Stomach smooth muscle (tissue), 2 donors: ENCODE results near the gene LTBP4.

ENCODE experiments used
- H3K27ac ChIP-seq: one replicate; pipeline ENCODE4 v1.7.0; 2013; ENCODE audit warnings: mild to moderate bottlenecking, low read length, inconsistent platforms
- H3K27me3 ChIP-seq, 2 donors: one replicate each; pipeline ENCODE4 v1.7.0; 2013; ENCODE audit warnings: low read length in 2 of 2; ENCODE audit not compliant: insufficient read depth in 2 of 2, control insufficient read depth in 1 of 2
- H3K36me3 ChIP-seq, 2 donors: one replicate each; pipeline ENCODE4 v1.7.0; 2013; ENCODE audit warnings: low read length in 2 of 2; ENCODE audit not compliant: control insufficient read depth in 2 of 2, insufficient read depth in 2 of 2
- H3K4me1 ChIP-seq: one replicate; pipeline ENCODE4 v1.7.0; 2013; ENCODE audit warnings: low read length; ENCODE audit not compliant: control insufficient read depth, insufficient read depth
- H3K4me3 ChIP-seq, 2 donors: one replicate each; pipeline ENCODE4 v1.7.0; 2013; ENCODE audit warnings: low read length in 2 of 2
- H3K9ac ChIP-seq, 2 donors: one replicate each; pipeline ENCODE4 v1.7.0; 2013; ENCODE audit warnings: low read length in 2 of 2, mild to moderate bottlenecking in 1 of 2
- H3K9me3 ChIP-seq, 2 donors: one replicate each; pipeline ENCODE4 v1.7.0; 2013; ENCODE audit warnings: low read length in 2 of 2; ENCODE audit not compliant: control insufficient read depth in 2 of 2
- donor health status: healthy.
- donor health status: Pancreatic carcinoma.

Gene LTBP4

GRCh38 chr19:40613690-40614621 lies 12.8 kb downstream of the LTBP4 start:
- Histone ChIP-seq H3K27ac (peak overlapping the region; percentile 49), H3K9ac (peak overlapping the region; percentile 42 to 53), H3K9me3 (no peaks in the 10 kb centered on the region), H3K4me3 (peak overlapping the region; percentile 55 to 73), H3K27me3 (peaks cover 8 to 30% of the 10 kb centered on the region in 2 donors), H3K36me3 (peaks cover 3 to 5% of the 10 kb centered on the region in 2 donors), H3K4me1 (peaks cover 25% of the 10 kb centered on the region)

GRCh38 chr19:40614622-40615411 lies 13.6 kb downstream of the LTBP4 start:
- peak overlapping the region; percentile 55 to 73 for H3K4me3 ChIP-seq
- peak overlapping the region; percentile 49 for H3K27ac ChIP-seq

GRCh38 chr19:40616178-40616577 lies 15.0 kb downstream of the LTBP4 start:
- peaks cover 9 to 14% of the 10 kb centered on the region in 2 donors for H3K36me3 ChIP-seq
- H3K4me3 ChIP-seq = no peak overlapping the region
- no peak overlapping the region for H3K27ac ChIP-seq
- H3K9me3 ChIP-seq = no peaks in the 10 kb centered on the region
- H3K9ac ChIP-seq = no peak overlapping the region
- peaks cover 14% of the 10 kb centered on the region for H3K4me1 ChIP-seq
- peaks cover 8 to 20% of the 10 kb centered on the region in 2 donors for H3K27me3 ChIP-seq

More at GRCh38 chr19:40614622-40615411, 13.6 kb downstream of the LTBP4 start:
- Histone ChIP-seq H3K27me3 (peaks cover 8 to 24% of the 10 kb centered on the region in 2 donors), H3K4me1 (peaks cover 21% of the 10 kb centered on the region), H3K9ac (peak overlapping the region; percentile 42 to 53), H3K36me3 (peaks cover 9 to 12% of the 10 kb centered on the region in 2 donors), H3K9me3 (no peaks in the 10 kb centered on the region)

GRCh38 chr19:40616941-40617340 lies 15.8 kb downstream of the LTBP4 start:
- Histone ChIP-seq H3K27me3 (peaks cover 9 to 20% of the 10 kb centered on the region in 2 donors), H3K27ac (no peak overlapping the region), H3K36me3 (peaks cover 14 to 16% of the 10 kb centered on the region in 2 donors), H3K4me3 (no peak overlapping the region), H3K4me1 (peaks cover 14% of the 10 kb centered on the region), H3K9ac (no peak overlapping the region), H3K9me3 (no peaks in the 10 kb centered on the region)

- peaks cover 17% of the 10 kb centered on the region in 2 donors for H3K36me3 ChIP-seq
- H3K9ac ChIP-seq = no peak overlapping the region
- H3K27me3 ChIP-seq = peaks cover 10 to 19% of the 10 kb centered on the region in 2 donors
- no peak overlapping the region for H3K4me3 ChIP-seq
- no peak overlapping the region for H3K27ac ChIP-seq
- no peaks in the 10 kb centered on the region for H3K9me3 ChIP-seq
- peaks cover 14% of the 10 kb centered on the region for H3K4me1 ChIP-seq
Observed at GRCh38 chr19:40617961-40618360, 16.8 kb downstream of the LTBP4 start.

- H3K27ac ChIP-seq = no peak overlapping the region
Observed at GRCh38 chr19:40619333-40620160, 18.4 kb downstream of the LTBP4 start.

GRCh38 chr19:40620161-40620485 lies 19.0 kb downstream of the LTBP4 start:
- Histone ChIP-seq H3K9me3 (no peaks in the 10 kb centered on the region), H3K36me3 (peaks cover 21% of the 10 kb centered on the region in 2 donors), H3K4me3 (no peak overlapping the region), H3K9ac (no peak overlapping the region), H3K4me1 (no peaks in the 10 kb centered on the region), H3K27ac (no peak overlapping the region), H3K27me3 (peaks cover 2 to 3% of the 10 kb centered on the region in 2 donors)

More at GRCh38 chr19:40619333-40620160, 18.4 kb downstream of the LTBP4 start:
- no peak overlapping the region for H3K9ac ChIP-seq
- no peak overlapping the region for H3K4me3 ChIP-seq
- peaks cover 21% of the 10 kb centered on the region in 2 donors for H3K36me3 ChIP-seq
- H3K9me3 ChIP-seq = no peaks in the 10 kb centered on the region
- peaks cover 2% of the 10 kb centered on the region for H3K4me1 ChIP-seq
- peaks cover 2 to 6% of the 10 kb centered on the region in 2 donors for H3K27me3 ChIP-seq

GRCh38 chr19:40621283-40621682 lies 20.1 kb downstream of the LTBP4 start:
- Histone ChIP-seq H3K4me1 (no peaks in the 10 kb centered on the region), H3K36me3 (peaks cover 21 to 22% of the 10 kb centered on the region in 2 donors), H3K9ac (no peak overlapping the region), H3K27ac (no peak overlapping the region), H3K27me3 (peaks cover 2 to 3% of the 10 kb centered on the region in 2 donors), H3K9me3 (no peaks in the 10 kb centered on the region), H3K4me3 (no peak overlapping the region)

GRCh38 chr19:40621966-40622772 lies 21.0 kb downstream of the LTBP4 start:
- Histone ChIP-seq H3K4me3 (no peak overlapping the region), H3K27ac (no peak overlapping the region), H3K36me3 (peaks cover 22 to 23% of the 10 kb centered on the region in 2 donors), H3K4me1 (no peaks in the 10 kb centered on the region), H3K27me3 (peaks cover 0 to 2% of the 10 kb centered on the region in 2 donors), H3K9me3 (no peaks in the 10 kb centered on the region), H3K9ac (no peak overlapping the region)
